Activated T-cell treated with anti-CD3 and anti-CD28 coated beads, Interleukin-2, amount 50 U/mL, for 48 hours (primary cell): ENCODE results near the gene SPDEF.

Source experiments
- DNase-seq, 2 experiments: peaks; one replicate each; pipeline ENCODE4 v3.0.0-alpha.2; 2020

The SPDEF gene

GRCh38 chr6:34556031-34556471 is at the start of gene SPDEF:
Gene SPDEF, minus strand, starts transcription at chr6:34556329. Its CDS starts 11,874 bp downstream, at chr6:34544455.
- no peak for DNase-seq

DNA sequence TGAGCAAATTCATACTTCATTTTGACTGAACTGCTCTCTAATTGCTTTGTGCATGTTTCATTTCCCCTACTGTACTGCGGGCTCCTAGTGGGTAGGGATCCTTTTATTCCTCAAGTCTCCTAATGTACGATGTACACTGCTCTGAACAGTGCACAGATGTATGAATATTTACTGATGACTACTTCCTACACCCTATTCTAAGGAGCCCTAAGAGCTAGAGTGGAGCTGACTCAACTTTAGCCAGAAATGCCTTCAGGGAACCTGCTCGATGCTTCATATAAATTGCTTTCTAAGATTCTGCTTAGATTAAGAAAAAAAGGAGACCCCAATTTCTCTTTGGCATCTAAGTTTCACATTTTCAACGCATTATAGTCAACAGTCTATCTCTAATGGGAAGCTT is 47.6 kb upstream of the SPDEF start:
- DNase-seq = no peak

DNA sequence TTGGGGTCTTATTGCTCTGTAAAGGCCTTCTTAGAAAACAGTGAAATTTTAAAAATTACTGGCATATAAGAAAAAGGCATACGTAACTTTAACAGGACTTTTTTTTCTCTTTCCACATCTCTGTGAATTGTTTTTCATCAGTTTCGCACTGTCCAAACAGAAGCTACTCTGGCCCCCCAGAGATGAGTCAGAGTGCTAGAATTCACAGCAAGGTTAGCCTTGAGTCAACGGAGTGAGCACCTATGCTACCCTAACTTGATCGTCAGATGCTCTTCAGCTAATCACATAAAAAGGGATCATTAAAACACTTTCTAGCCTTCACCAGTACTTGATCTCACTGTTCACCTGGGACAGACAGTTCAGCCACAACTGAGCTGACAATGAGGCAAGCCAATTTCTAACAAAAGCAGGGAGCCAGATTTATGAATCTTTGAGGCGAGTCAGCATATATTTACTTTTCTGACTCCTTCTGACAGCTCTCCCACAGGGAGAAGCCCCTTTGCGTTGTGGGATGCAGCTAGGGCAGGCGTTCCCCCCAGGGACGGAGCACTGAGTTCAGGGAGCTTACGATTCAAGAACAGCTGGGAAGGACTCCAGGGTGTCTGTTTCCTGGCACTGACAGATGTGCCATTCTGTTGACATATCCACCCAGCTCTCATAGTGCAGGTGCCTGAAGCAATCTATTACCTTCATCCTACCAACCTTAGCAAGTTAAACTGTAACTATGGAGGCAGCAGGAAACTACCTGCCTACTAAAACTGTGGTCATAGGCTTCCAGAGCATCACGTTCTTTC is 46.4 kb upstream of the SPDEF start:
- DNase-seq = no peak

DNA sequence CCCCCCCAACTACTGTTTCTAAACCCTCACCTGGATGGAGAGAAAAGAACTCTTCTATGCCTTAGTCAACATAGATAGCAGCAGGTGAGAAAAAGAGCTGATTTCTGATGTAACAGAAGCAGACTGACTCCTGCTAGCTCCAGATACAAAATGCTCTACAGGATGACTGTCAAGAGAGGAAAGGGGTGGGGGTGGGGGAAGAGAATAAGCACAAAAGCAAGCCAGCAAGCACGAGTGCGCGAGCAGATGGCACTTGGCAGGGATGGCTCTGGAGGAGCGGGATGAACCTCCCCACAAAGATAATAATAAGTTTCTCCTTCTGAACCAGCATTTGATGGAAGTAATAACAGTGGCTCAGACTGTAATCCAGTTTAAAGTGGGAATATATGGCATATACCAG is 45.6 kb upstream of the SPDEF start:
- no peak for DNase-seq

DNA sequence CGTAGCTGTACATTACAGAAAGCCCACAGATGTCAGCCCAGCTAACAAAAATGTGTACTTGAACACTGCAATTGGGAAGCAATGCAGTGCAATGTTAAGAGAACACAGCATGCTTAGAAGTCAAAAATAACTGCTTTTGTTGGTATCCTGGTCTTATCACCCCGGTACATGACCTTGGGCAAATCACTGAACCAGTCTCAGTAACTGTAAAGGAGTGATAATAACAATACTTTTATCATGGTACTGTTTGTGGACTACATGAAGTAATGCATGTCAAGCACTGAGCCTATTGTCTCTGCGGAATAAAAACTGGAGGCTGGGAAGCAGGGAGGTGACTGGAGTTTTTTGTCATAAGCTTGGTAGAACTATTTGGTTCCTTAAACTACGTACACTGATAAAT is 44.7 kb upstream of the SPDEF start:
- DNase-seq = no peak

- no peak for DNase-seq
Observed at GRCh38 chr6:34600101-34600500, 44.0 kb upstream of the SPDEF start.

DNA sequence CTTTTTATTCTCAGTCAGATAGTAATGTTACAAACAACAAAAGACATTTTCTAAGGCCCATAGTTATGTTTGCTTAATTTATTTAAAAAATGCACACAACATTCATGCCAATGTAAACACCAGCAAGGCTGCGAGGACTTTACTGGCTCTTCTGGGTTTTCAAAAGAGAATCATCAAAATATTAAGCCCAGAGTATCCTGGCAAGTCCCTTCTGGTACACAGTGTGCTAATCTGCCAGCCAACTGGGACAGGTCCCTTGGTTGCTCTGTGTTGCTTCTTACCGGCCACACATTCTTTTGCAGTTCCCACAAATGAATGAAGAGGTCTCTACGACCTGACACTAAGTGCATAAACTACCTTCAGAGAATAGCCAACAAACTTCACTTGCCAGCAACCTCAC is 42.6 kb upstream of the SPDEF start:
- no peak for DNase-seq

DNA sequence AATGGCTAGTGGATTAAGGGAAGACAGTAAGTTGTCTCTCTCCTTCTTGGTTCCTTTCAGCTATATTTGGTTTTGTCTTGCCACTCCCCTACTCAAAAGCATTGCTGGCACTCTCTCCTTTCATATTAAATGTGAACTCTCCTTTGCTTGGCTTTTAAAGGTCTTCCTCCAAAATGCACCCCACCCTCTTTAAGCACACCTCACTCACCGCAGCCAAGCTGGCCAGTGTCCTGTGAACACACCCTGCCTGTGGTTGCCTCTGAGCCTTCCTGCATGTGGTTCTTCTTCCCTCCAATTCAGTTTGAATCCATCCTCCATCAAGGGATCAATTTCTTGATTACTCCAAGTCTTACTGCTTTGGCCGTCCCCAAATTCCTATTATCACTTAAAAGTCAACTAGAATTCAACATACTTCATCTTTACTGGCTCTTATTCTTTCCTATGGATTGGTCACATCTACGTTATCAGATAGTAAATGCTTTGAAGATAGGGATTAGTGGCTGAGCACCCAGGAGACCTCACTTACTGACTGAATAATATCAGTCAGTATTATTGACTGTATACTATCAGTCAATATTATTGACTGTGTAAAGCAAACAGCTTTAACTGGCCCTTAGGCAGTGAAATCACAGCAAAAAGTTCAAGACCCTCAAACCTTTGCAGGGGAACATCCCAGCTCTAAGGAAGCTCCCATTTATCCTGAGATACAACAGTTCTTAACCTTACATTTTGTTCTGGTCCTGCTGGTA is 41.6 kb upstream of the SPDEF start:
- no peak for DNase-seq

GRCh38 chr6:34596798-34597197 is 40.7 kb upstream of the SPDEF start:
- no peak for DNase-seq

- no peak for DNase-seq
Observed at GRCh38 chr6:34595332-34596184, 39.4 kb upstream of the SPDEF start.

DNA sequence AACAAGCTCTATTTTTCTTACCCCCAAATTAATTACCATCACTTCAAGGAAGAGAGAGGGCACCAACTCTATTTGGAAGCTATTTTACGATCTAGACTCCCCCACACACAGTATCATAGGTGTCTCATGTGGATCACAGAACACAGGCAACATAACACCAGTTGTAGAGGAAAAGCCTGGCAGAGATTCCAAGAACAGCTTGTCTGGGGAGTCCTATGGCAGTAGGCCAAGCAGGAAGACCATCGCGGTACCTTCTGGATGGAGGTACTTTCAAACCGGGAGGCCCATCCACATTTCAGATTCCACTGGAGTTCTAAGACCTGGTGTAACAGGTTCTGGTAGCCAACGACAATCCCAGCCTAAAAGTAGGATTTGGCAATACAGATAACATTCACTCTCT is 37.6 kb upstream of the SPDEF start:
- DNase-seq = no peak

GRCh38 chr6:34592208-34592952 is 36.3 kb upstream of the SPDEF start:
- peak in 1 of 2 experiments; percentile 45 for DNase-seq

DNA sequence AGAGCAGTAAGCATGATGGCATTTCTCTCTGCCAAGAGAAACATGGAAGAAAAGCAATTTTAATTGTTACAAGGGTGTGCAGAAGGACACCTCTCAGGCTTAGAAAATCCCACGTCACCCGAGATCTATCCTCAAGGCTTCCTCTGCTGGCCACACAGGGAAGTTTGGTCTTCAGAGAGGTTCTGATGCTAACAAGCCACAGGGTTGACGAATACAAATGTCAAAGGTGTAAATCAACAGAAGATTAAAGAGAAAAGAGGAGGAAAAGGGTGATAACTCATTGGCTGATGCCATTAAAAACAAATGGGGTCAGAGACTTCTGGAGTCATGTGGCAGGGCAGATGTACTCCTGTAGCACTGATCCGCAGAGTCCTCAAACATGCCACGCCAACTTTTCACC is 33.6 kb upstream of the SPDEF start:
- no peak for DNase-seq

GRCh38 chr6:34589140-34589539 is 33.0 kb upstream of the SPDEF start:
- DNase-seq = no peak

- no peak for DNase-seq
Observed at GRCh38 chr6:34587851-34588250, 31.7 kb upstream of the SPDEF start.

DNA sequence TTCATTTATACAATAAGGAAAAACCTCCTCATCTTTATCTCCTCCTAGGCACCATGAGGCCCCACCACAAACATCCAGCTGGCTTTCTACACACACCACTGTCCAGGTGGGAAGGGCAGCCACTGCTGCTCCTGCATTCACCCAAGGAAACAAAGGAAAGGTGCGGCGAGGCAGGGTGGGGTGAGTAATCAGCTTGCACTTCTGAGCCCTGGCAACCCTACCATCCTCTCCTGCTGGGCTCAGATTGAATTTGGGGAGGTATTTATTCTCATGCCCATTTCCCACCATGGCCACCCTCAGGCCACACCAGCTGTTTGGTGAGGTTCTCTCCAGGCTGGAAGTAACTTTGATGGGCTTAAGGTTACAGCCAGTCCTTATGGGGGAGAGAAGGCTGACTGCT is 31.2 kb upstream of the SPDEF start:
- DNase-seq = no peak

- no peak for DNase-seq
Observed at GRCh38 chr6:34586327-34587040, 30.4 kb upstream of the SPDEF start.

GRCh38 chr6:34585512-34586061 is 29.5 kb upstream of the SPDEF start:
- no peak for DNase-seq

DNA sequence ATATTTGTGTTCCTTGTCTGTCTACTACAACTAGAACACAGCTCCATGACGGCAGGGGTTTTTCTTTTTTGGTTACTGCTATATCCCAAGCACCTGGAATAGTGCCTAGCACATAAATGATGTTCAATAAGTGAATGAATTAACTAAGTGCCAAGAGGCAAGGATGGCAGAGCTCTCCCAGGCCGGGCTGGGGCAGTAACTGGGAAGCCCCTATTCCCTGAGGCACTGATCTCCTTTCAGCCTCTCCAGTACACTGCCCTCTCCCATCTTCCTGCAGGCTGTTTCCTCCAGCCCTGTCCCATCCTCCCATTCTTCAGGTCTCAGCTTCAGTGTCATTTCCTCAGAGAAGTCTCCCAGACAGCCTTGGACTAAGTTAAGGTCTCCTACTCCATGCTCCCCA is 29.0 kb upstream of the SPDEF start:
- no peak for DNase-seq

GRCh38 chr6:34584694-34585093 is 28.6 kb upstream of the SPDEF start:
- DNase-seq = no peak

DNA sequence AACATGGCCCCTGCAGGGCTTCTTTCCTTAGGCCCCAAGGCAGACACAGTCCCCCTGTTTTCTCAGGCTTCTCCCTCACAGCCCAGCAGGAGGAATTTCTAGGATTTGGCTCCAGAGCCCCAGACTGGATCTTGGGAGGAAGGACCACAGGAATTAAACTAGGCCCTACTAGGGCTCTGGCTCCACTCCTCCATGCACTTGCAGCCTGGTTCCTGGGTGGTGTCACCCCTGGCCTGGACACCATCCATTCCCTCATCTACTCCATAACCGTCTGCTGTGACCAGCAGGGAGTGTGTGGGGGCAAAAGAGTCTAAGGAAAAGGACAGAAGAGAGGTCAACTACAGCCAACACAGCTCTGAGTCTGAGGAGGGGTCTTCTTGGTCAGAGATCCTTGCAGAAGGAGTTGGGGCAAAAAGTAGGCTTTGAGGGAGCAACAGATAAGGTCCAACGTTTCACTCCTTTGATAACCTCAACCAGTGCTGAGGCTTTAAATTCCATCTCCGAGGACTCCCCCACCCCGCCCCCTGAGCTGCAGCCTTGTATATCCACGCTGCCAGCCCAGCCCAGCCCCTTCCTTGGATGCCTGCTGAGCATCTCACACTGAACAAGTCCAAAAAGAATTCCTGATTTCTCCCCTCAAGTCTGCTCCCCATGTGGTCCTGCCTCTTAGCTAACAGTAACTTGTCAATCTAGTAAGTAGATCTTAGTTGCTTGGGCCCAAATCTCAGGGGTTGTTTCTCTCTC is 27.9 kb upstream of the SPDEF start:
- no peak for DNase-seq
